Measurements from ENCODE around the gene CPNE2. TPM values are rescaled to one million over a fixed set of nuclear protein-coding genes. Genes with fewer than 3 reads are reported as not detected.
A peak's percentile ranks its signal among the peaks of the same experiment; 100 is the strongest.

CPNE2 gene
- total RNA-seq, 1 experiment from 2014 or later = 43.4 TPM

- in situ Hi-C loops (cut with HindIII; ENCODE audit: low pct_unique_long_range_greater_than_20kb, low sequenced_read_pairs) (no loop called here), intact Hi-C loops (cut with micrococcal nuclease; ENCODE audit: unreplicated experiment) (no loop called here)
- H3K4me3 ChIP-seq (ENCODE audit: low read depth in 2 of 2, low read length in 2 of 2) = peak overlapping the region; percentile 79 to 93
- H3K36me3 ChIP-seq (ENCODE audit: control insufficient read depth, insufficient read depth, low read length) = peaks cover 4% of the 10 kb centered on the region; the same call in 1 of the 2 replicates
- DNase-seq (ENCODE audit: low read depth, low spot score) (no peak), ATAC-seq (peak; percentile 28)
- H3K4me1 ChIP-seq (ENCODE audit: control insufficient read depth, insufficient read depth, low read length) = peaks cover 4% of the 10 kb centered on the region
- no peaks in the 10 kb centered on the region for H3K9me3 ChIP-seq (ENCODE audit: control insufficient read depth, insufficient read depth, low read depth, low read length)
- POLR2A ChIA-PET = interaction anchor here (0.7 kb wide), 4 partner anchors 15 to 30 kb away, joined by 4 to 7 read pairs (median 6); no protein-coding TSS in a partner anchor
- H3K27me3 ChIP-seq (ENCODE audit: control insufficient read depth, insufficient read depth, low read length) = no peaks in the 10 kb centered on the region
- TF ChIP-seq SIN3A (IDR thresholded peaks at IDR 0.05; ENCODE audit: borderline replicate concordance, insufficient read depth, low read depth, low read length) (no peak), TCF7L2 (IDR thresholded peaks at IDR 0.05; ENCODE audit: low read depth, low read length) (no peak), POLR2AphosphoS5 (IDR thresholded peaks at IDR 0.05; ENCODE audit: low read depth, low read length) (no peak)
- TF ChIP-seq, protein P1, sequence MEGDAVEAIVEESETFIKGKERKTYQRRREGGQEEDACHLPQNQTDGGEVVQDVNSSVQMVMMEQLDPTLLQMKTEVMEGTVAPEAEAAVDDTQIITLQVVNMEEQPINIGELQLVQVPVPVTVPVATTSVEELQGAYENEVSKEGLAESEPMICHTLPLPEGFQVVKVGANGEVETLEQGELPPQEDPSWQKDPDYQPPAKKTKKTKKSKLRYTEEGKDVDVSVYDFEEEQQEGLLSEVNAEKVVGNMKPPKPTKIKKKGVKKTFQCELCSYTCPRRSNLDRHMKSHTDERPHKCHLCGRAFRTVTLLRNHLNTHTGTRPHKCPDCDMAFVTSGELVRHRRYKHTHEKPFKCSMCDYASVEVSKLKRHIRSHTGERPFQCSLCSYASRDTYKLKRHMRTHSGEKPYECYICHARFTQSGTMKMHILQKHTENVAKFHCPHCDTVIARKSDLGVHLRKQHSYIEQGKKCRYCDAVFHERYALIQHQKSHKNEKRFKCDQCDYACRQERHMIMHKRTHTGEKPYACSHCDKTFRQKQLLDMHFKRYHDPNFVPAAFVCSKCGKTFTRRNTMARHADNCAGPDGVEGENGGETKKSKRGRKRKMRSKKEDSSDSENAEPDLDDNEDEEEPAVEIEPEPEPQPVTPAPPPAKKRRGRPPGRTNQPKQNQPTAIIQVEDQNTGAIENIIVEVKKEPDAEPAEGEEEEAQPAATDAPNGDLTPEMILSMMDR (IDR thresholded peaks at IDR 0.05) = no peak
- TF ChIP-seq, protein P2, sequence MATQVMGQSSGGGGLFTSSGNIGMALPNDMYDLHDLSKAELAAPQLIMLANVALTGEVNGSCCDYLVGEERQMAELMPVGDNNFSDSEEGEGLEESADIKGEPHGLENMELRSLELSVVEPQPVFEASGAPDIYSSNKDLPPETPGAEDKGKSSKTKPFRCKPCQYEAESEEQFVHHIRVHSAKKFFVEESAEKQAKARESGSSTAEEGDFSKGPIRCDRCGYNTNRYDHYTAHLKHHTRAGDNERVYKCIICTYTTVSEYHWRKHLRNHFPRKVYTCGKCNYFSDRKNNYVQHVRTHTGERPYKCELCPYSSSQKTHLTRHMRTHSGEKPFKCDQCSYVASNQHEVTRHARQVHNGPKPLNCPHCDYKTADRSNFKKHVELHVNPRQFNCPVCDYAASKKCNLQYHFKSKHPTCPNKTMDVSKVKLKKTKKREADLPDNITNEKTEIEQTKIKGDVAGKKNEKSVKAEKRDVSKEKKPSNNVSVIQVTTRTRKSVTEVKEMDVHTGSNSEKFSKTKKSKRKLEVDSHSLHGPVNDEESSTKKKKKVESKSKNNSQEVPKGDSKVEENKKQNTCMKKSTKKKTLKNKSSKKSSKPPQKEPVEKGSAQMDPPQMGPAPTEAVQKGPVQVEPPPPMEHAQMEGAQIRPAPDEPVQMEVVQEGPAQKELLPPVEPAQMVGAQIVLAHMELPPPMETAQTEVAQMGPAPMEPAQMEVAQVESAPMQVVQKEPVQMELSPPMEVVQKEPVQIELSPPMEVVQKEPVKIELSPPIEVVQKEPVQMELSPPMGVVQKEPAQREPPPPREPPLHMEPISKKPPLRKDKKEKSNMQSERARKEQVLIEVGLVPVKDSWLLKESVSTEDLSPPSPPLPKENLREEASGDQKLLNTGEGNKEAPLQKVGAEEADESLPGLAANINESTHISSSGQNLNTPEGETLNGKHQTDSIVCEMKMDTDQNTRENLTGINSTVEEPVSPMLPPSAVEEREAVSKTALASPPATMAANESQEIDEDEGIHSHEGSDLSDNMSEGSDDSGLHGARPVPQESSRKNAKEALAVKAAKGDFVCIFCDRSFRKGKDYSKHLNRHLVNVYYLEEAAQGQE (IDR thresholded peaks at IDR 0.05; ENCODE audit: insufficient read depth in 1 of 2, low read depth in 2 of 2, low read length in 1 of 2) = no peak
- H3K27ac ChIP-seq (ENCODE audit: low read length) = peak overlapping the region; percentile 94
- BruUV-seq (replicated peaks) = TSS peak; percentile 93
- CTCF ChIA-PET = interaction anchor here (0.7 kb wide), 2 partner anchors 396 to 1513 kb away, joined by 6 to 7 read pairs; no protein-coding TSS in a partner anchor
Measured at GRCh38 chr16:57185446-57185944, 93.1 kb downstream of the CPNE2 start.

DNA sequence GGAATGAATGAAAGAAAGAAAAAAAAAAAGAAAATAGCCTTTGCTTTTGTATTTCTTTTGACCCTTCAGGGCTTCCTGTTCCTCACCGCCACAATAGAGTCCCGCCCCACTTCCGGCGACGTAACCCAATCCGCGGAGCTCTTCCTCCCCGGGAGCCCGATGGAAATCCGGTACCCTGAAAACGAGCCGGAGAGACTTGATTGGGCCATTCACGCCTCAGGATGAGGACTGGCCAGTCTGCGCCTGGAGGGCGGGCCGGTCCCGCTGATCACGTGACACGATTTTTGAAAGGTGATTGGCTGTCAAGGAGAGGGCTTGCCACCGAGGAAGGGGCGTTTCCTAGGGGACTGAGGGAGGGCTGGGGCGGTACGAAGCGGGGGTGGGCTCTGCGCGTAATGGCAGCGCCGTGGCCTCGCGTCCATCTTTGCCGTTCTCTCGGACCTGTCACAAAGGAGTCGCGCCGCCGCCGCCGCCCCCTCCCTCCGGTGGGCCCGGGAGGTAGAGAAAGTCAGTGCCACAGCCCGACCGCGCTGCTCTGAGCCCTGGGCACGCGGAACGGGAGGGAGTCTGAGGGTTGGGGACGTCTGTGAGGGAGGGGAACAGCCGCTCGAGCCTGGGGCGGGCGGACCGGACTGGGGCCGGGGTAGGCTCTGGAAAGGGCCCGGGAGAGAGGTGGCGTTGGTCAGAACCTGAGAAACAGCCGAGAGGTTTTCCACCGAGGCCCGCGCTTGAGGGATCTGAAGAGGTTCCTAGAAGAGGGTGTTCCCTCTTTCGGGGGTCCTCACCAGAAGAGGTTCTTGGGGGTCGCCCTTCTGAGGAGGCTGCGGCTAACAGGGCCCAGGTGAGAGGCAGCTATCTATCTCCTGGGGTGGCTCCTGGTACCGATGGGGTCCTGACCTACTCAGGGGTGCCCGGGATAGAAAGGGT, 93.8 kb downstream of the CPNE2 start, which contains the start of the genes PSME3IP1 and RSPRY1:
Gene PSME3IP1 (minus strand): TSS at position 95 of the 927 bp plus-strand sequence. CDS start 12,185 bp downstream, outside the sequence.
Gene RSPRY1 (plus strand): TSS at position 385 of the 927 bp plus-strand sequence. CDS start 18,330 bp downstream, outside the sequence.
- H3K27me3 ChIP-seq (ENCODE audit: control insufficient read depth, insufficient read depth, low read length) = no peaks in the 10 kb centered on the region
- peak within 1 kb of the TSS; percentile 94 for H3K27ac ChIP-seq (ENCODE audit: low read length)
- ATAC-seq (peak; percentile 95), DNase-seq (ENCODE audit: low read depth, low spot score) (peak; percentile 97)
- ChIA-PET POLR2A (interaction anchor here (0.7 kb wide), 4 partner anchors 16 to 29 kb away, joined by 4 to 7 read pairs (median 6); no protein-coding TSS in a partner anchor), CTCF (interaction anchor here (0.7 kb wide), 2 partner anchors 397 to 1513 kb away, joined by 6 to 7 read pairs; no protein-coding TSS in a partner anchor)
- no peaks in the 10 kb centered on the region for H3K9me3 ChIP-seq (ENCODE audit: control insufficient read depth, insufficient read depth, low read depth, low read length)
- no TSS peak for BruUV-seq (replicated peaks)
- intact Hi-C loops (cut with micrococcal nuclease; ENCODE audit: unreplicated experiment) = no loop called here
- peaks cover 4% of the 10 kb centered on the region for H3K36me3 ChIP-seq (ENCODE audit: control insufficient read depth, insufficient read depth, low read length)
- peaks cover 11% of the 10 kb centered on the region for H3K4me1 ChIP-seq (ENCODE audit: control insufficient read depth, insufficient read depth, low read length)
- TF ChIP-seq, protein P2 (IDR thresholded peaks at IDR 0.05; ENCODE audit: insufficient read depth in 1 of 2, low read depth in 2 of 2, low read length in 1 of 2) = no peak
- TF ChIP-seq POLR2AphosphoS5 (IDR thresholded peaks at IDR 0.05; ENCODE audit: low read depth, low read length) (0 out of 2 replicates have a peak, but pooled peaks have one; percentile 20), SIN3A (IDR thresholded peaks at IDR 0.05; ENCODE audit: borderline replicate concordance, insufficient read depth, low read depth, low read length) (peak; percentile 84)
- TF ChIP-seq, protein P1 (IDR thresholded peaks at IDR 0.05) = no peak
- H3K4me3 ChIP-seq (ENCODE audit: low read depth in 2 of 2, low read length in 2 of 2) = peak within 1 kb of the TSS; percentile 79 to 97
- in situ Hi-C loops (cut with HindIII; ENCODE audit: low pct_unique_long_range_greater_than_20kb, low sequenced_read_pairs) = no loop called here
